Body of pancreas (tissue), 4 donors: ENCODE results near the gene HLA-DPA1.

Experiments used
- POLR2A ChIP-seq, 3 donors: fragments of 450-650 bp; IDR thresholded peaks; one replicate each; pipeline ENCODE4 v1.6.1; 2016; ENCODE audit warnings: antibody characterized with exemption in 3 of 3, mild to moderate bottlenecking in 2 of 3
- TF ChIP-seq, protein P1 (sequence below), 7 experiments: fragments of 450-650 bp in 4 of 7; fragments of 200-600 bp in 3 of 7; sonication (generic) in 3 of 7; IDR thresholded peaks; one replicate each; pipeline ENCODE4 v1.5.1; 2016 to 2019; ENCODE audit warnings: antibody characterized with exemption in 7 of 7

DNA sequence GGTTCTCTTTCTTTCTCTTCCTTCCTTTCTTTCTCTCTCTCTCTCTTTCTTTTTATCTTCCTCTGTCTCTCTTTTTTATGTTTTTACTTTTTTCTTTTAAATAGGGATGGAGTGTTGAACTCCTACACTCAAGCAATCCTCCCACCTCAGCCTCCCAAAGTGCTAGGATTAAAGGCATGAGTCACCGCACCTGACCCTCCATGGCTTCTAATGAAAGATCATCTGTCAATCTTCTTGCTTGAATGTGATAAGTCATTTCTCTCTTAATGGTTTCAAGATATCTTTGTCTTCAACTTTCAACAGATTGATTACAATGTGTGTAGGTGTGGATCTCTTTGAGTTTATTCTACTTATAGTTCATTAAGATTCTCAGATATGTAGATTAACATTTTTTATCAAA, 38.9 kb downstream of the HLA-DPA1 start:
- TF ChIP-seq, protein P1, sequence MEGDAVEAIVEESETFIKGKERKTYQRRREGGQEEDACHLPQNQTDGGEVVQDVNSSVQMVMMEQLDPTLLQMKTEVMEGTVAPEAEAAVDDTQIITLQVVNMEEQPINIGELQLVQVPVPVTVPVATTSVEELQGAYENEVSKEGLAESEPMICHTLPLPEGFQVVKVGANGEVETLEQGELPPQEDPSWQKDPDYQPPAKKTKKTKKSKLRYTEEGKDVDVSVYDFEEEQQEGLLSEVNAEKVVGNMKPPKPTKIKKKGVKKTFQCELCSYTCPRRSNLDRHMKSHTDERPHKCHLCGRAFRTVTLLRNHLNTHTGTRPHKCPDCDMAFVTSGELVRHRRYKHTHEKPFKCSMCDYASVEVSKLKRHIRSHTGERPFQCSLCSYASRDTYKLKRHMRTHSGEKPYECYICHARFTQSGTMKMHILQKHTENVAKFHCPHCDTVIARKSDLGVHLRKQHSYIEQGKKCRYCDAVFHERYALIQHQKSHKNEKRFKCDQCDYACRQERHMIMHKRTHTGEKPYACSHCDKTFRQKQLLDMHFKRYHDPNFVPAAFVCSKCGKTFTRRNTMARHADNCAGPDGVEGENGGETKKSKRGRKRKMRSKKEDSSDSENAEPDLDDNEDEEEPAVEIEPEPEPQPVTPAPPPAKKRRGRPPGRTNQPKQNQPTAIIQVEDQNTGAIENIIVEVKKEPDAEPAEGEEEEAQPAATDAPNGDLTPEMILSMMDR (IDR thresholded peaks at IDR 0.05): no peak
- no peak for TF ChIP-seq POLR2A (IDR thresholded peaks at IDR 0.05)
